ENCODE results near the gene AMPD2.

The AMPD2 gene

DNA sequence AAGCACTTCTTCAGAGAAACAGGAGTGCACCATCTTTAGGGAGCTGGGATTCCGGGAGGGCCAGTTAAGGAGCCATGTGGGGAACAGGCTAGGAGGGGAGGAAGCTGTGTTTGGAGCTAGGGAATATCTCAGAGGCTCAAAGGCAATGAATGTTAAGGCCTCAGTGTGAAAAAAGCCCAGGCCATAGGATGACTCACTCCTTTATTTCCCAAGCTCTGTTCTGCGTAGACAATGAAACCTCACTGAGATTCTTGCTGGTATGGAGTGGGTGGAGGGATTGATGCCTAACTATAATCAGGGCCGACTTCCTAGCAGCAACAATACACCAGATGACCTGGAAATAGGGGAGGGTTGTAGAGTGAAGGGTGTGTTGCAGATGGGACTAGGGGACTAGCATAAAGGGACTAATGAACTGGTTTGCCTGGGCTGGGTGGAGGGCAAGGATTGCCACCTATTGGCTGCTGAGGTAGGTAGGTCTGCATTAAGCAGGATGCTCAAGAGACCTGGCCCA is 2.3 kb upstream of the AMPD2 start:
- no peak for DNase-seq (ENCODE audit: low spot score)

DNA sequence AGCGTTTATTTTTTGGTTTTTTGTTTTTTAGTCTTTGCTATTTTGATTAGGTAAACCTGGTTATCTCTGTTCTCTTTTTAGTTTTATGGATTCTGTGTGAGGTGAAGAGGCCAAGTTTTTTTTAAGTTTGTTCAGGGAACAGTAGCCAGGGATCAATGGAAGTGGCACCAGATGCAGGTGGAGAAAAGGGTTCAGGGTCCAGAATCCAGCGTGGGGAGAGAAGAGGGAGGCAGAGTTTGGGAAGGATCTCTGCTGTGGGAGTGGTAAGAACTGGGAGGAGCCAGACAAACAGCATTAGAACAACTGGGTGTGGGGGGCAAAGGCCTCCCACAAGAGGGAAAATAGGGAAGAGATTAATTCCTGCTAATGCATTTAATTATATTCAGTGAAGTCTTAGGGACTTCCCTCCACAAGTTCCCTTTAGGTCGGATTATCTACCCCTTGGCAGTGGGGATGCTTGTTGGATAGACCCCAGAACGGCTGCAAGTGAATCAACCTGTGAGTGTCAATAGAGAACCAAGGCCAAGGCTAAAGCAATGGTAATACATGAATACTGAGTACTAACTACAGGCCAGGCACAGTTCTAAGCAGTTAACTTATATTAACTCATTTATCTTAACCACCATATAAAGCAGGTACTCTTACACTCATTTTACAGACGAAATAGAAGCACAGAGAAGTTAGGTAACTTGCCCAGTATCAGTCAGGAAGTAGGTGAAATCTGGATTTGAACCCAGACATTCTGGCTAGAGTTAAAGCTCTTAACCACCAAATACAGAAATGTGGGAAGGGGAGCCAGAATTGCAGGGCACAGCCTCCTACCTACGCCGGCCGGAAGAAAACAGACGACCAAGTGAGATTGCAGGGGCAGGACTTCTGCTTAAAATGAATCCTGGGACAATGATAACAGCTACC is 719 bp upstream of the AMPD2 start:
- no peak for DNase-seq (ENCODE audit: low spot score)

GRCh38 chr1:109620401-109620791 is 759 bp downstream of the AMPD2 start:
- no peak for DNase-seq (ENCODE audit: low spot score)

DNA sequence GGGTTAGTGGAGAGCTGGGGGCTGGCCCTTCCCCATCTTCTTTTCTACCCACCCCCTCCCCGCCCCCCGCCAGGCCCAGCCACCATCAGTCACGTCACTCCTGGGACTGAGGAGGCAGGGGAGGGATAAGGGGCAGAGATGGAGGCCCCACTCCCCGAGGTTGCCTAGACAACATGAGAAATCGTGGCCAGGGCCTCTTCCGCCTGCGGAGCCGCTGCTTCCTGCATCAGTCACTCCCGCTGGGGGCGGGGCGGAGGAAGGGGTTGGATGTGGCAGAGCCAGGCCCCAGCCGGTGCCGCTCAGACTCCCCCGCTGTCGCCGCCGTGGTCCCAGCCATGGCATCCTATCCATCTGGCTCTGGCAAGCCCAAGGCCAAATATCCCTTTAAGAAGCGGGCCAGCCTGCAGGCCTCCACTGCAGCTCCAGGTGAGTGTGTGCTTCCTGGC is 1.2 kb downstream of the AMPD2 start:
- DNase-seq (ENCODE audit: low spot score): peak; percentile 96

- no peak for DNase-seq (ENCODE audit: low spot score)
Observed at GRCh38 chr1:109621379-109622136, 1.9 kb downstream of the AMPD2 start.

DNA sequence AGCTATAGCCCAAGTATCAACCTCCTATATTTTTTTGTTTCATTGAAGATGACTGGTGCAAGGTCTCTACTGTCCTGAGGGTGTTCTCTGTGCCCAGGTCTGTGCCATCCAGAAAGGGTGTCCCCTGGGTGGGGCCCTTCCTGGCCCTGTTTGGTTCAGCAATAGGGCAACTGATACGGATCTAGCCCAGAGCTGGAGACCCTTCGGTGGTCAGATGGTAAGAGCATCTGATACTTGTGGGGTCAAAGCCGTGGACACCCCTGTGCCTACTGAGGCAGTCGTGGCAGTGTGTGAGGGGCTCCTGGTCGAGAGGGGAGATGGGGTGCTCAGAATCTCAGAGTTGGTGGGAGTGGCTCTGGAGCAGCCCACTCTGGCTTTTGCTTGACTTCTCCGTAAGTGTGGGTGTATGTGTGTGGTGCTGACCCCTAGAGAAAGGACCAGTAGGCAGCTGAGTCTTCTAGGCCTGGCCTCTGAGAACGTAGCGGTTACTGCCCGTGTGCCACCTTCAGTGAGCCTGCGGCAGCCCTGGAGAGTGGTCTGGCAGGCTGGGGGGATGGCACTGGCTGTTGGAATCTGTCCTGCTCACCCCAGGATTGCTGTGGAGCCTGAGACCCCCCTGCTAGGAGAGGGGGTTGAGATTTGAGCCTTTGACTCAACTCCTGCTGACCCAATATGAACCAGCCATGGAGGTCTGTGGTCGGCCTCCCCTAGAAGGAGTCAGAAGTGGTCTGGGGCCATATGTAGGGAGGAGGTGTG is 2.7 kb downstream of the AMPD2 start:
- DNase-seq (ENCODE audit: low spot score): no peak

DNA sequence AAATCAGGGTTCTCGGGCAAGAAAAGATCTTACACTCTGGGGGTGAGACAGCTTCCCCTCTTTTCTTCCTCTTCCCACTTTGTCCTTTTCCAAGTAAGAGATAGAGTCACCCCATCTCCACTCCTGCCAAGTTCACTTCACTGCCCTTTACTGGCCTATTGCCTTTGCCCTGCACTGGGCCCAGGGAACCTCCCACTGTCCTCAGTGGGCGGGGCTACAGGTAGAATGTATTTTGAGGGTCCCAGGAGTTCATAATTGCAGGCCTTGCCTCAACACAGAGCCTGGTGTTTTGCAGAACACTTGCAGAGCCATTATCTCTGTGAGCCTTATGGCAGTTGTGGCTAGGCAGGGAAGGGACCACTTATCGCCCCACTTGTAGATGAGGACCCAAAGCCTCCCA is 3.3 kb downstream of the AMPD2 start:
- no peak for DNase-seq (ENCODE audit: low spot score)

- no peak for DNase-seq (ENCODE audit: low spot score)
Observed at GRCh38 chr1:109623601-109624161, 4.0 kb downstream of the AMPD2 start.

- DNase-seq (ENCODE audit: low spot score): no peak
Observed at GRCh38 chr1:109624201-109625010, 4.8 kb downstream of the AMPD2 start.

GRCh38 chr1:109625176-109625575 is 5.5 kb downstream of the AMPD2 start:
- no peak for DNase-seq (ENCODE audit: low spot score)

- no peak for DNase-seq (ENCODE audit: low spot score)
Observed at GRCh38 chr1:109625601-109626560, 6.2 kb downstream of the AMPD2 start.

- no peak for DNase-seq (ENCODE audit: low spot score)
Observed at GRCh38 chr1:109626682-109627408, 7.2 kb downstream of the AMPD2 start.

DNA sequence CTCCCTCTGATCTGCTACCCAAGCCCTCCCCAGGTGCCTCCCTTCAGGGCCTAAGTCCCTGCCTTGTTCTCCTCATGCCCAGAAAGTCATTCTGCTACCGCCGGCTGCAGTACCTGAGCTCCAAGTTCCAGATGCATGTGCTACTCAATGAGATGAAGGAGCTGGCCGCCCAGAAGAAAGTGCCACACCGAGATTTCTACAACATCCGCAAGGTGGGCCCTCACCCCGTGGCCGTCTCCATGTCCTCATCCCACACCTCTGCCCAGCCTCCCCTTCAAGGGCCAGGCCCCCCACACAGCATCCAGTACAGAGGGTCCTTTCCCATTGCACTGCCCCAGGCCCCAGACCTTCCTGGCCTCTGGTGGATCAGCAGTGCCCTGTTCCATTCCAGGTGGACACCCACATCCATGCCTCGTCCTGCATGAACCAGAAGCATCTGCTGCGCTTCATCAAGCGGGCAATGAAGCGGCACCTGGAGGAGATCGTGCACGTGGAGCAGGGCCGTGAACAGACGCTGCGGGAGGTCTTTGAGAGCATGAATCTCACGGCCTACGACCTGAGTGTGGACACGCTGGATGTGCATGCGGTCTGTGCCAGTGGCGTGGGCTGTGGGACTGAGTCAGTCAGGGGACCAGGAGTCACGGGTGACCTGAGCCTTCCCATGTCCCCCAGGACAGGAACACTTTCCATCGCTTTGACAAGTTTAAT is 8.2 kb downstream of the AMPD2 start:
- no peak for DNase-seq (ENCODE audit: low spot score)

DNA sequence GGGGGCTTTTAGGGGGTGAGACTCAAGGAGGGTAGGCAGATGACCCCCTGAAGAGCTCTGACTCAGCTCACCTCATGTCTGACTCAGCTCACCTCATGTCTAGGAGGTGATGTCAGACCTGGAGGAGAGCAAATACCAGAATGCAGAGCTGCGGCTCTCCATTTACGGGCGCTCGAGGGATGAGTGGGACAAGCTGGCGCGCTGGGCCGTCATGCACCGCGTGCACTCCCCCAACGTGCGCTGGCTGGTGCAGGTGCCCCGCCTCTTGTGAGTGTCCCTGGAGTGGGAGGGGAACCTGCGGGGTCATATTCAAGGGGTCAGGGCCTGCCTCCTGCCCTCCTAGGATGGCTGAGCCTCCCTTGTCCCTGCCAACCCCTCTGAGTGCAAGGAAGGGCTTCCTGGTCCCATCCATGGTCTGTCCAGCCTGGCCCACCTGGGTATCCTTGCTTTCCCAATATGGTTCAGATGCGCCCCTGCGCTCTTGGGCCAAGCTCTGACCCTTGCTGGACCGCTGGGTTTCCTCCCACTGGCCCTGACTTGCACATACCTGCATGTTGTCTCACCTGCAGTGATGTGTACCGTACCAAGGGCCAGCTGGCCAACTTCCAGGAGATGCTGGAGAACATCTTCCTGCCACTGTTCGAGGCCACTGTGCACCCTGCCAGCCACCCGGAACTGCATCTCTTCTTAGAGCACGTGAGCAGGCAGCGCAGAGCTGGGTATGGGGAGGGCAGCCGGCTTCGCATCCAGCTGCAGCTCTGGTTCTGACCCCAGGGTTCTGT is 9.1 kb downstream of the AMPD2 start:
- DNase-seq (ENCODE audit: low spot score): no peak

DNA sequence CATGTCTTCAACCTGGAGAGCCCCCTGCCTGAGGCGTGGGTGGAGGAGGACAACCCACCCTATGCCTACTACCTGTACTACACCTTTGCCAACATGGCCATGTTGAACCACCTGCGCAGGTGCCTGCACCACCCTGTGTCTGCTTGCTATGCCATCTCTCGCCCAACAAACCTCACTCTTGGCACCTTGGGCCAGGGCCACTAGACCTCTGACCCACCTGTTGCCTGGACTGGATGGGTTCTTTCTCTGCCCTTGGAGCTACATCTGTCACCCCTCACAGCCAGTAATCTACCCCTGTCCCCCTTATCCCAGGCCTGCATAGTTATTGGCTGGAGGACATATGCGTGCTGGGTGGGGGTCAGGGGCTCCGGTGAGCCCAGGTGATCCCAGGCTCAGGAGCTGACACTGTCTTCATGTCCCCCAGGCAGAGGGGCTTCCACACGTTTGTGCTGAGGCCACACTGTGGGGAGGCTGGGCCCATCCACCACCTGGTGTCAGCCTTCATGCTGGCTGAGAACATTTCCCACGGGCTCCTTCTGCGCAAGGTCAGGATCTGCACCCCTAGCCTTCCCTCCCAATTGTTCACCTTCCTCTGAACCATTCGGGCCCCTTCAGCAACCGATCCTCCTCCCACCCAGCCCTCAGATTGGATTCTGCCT is 9.9 kb downstream of the AMPD2 start:
- DNase-seq (ENCODE audit: low spot score): no peak

DNA sequence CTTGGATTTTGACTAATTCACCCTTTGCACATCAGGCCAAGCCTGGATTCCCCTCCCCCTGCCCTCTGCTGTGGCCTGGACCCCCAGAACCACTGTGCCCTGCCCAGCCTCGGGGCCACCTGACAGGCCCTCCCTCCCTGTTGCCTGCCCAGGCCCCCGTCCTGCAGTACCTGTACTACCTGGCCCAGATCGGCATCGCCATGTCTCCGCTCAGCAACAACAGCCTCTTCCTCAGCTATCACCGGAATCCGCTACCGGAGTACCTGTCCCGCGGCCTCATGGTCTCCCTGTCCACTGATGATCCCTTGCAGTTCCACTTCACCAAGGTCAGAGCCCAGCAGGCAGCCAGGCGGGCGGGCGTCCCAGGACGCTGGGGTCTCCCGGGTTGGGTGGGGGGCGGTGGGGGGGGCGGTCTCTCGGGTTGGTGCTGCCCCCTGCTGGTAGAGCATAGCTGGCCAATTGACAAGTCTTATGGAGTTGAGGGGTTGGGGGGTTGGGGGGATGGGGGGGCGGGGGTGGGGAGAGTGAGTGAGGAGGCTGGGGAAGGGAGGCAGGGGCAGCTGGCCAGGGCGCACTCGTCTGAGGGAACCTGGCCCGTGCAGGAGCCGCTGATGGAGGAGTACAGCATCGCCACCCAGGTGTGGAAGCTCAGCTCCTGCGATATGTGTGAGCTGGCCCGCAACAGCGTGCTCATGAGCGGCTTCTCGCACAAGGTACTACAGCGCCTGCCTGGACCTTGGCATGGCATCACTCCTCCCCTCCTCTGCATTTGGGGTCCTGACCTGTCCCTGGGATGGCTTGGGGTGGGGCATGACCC is 10.7 kb downstream of the AMPD2 start:
- peak; percentile 37 for DNase-seq (ENCODE audit: low spot score)

All from CD4-positive, alpha-beta T cell treated with Interleukin-2 at 100 ng/mL for 4 hours (primary cell).